H1 (cell line): ENCODE measurements around the gene LRRC45. TPM values are rescaled to one million over a fixed set of nuclear protein-coding genes. Genes with fewer than 3 reads are reported as not detected.

ENCODE experiments used
- CTCF ChIA-PET: fragments of 300-600 bp; sonication (Branson Sonifier 250); formaldehyde crosslinking; loops from one replicate; lab custom pipeline; 2021; ENCODE audit not compliant: partially characterized antibody; lab: Charles Lee
- POLR2A ChIA-PET: fragments of 300-600 bp; sonication (Branson Sonifier 250); formaldehyde crosslinking; loops from one replicate; lab custom pipeline; 2021; ENCODE audit warnings: inconsistent platforms; ENCODE audit not compliant: partially characterized antibody; lab: Charles Lee
- DNase-seq, 2 experiments: peaks; one replicate each; pipeline versions ENCODE4 v3.0.0 to v3.0.0-alpha.2; 2010 to 2022; ENCODE audit warnings: low spot score in 2 of 2, low read depth in 1 of 2, mixed read lengths in 1 of 2
- FAIRE-seq: peaks from 2 replicates; lab custom pipeline; 2011; peaks lifted over from hg19 to GRCh38; lab: Jason Lieb, UNC
- H2AFZ ChIP-seq: 2 replicates; pipeline ENCODE4 v1.8.1; 2012; ENCODE audit warnings: low read length, inconsistent platforms
- H2AK5ac ChIP-seq: 2 replicates; pipeline ENCODE4 v1.6.1; 2013; ENCODE audit warnings: low read depth, low read length
- H2BK120ac ChIP-seq: replicated peaks from 2 replicates; pipeline ENCODE3; 2013; ENCODE audit warnings: low read depth, low read length, inconsistent platforms
- H2BK12ac ChIP-seq: 2 replicates; pipeline ENCODE4 v1.6.1; 2013; ENCODE audit warnings: low read depth, low read length
- H2BK15ac ChIP-seq: 2 replicates; pipeline ENCODE4 v1.6.1; 2013; ENCODE audit warnings: low read length
- H2BK20ac ChIP-seq: 2 replicates; pipeline ENCODE4 v1.6.1; 2013; ENCODE audit warnings: low read length
- H2BK5ac ChIP-seq: 2 replicates; pipeline ENCODE4 v1.6.1; 2013; ENCODE audit warnings: low read depth, low read length
- H3K14ac ChIP-seq: 2 replicates; pipeline ENCODE4 v1.6.1; 2013; ENCODE audit warnings: inconsistent platforms; ENCODE audit not compliant: insufficient read length
- H3K18ac ChIP-seq: 2 replicates; pipeline ENCODE4 v1.6.1; 2013; ENCODE audit warnings: low read length; ENCODE audit errors: extremely low read depth
- H3K23ac ChIP-seq: 2 replicates; pipeline ENCODE4 v1.6.1; 2013; ENCODE audit warnings: inconsistent platforms; ENCODE audit not compliant: insufficient read length
- H3K23me2 ChIP-seq: 2 replicates; pipeline ENCODE4 v1.6.1; 2013; ENCODE audit warnings: low read depth, low read length
- H3K27ac ChIP-seq: 2 replicates; pipeline ENCODE4 v1.6.1; 2011; ENCODE audit warnings: low read depth, low read length, inconsistent platforms
- H3K27me3 ChIP-seq, 4 experiments: replicated peaks in 1 of 4; 1 replicate in 1 of 4; 2 replicates in 3 of 4; pipeline versions ENCODE4 v1.6.1 to v1.8.1; 2011 to 2013; ENCODE audit warnings: low read length in 3 of 4, mild to moderate bottlenecking in 3 of 4, inconsistent platforms in 2 of 4, mixed read lengths in 2 of 4, moderate library complexity in 1 of 4; ENCODE audit not compliant: control insufficient read depth in 3 of 4, insufficient read depth in 3 of 4; ENCODE audit errors: extremely low read depth in 1 of 4
- H3K36me3 ChIP-seq, 4 experiments: 2 replicates each; pipeline versions ENCODE4 v1.6.1 to v1.8.1; 2011 to 2013; ENCODE audit warnings: mild to moderate bottlenecking in 4 of 4, low read length in 3 of 4, moderate library complexity in 2 of 4, control low read depth in 1 of 4, inconsistent platforms in 1 of 4; ENCODE audit not compliant: insufficient read depth in 4 of 4, control insufficient read depth in 2 of 4
- H3K4ac ChIP-seq: replicated peaks from 2 replicates; pipeline ENCODE3; 2013; ENCODE audit warnings: low read length, low read depth, mixed read lengths, inconsistent platforms; ENCODE audit not compliant: insufficient read length
- H3K4me1 ChIP-seq, 4 experiments: replicated peaks in 1 of 4; 1 replicate in 1 of 4; 2 replicates in 3 of 4; pipeline versions ENCODE4 v1.6.1 to v1.8.1; 2011 to 2013; ENCODE audit warnings: low read length in 3 of 4, inconsistent platforms in 2 of 4, mixed read lengths in 1 of 4; ENCODE audit not compliant: insufficient read depth in 4 of 4, control insufficient read depth in 3 of 4
- H3K4me2 ChIP-seq, 2 experiments: 2 replicates each; pipeline versions ENCODE4 v1.6.1 to v1.8.1; 2011 to 2013; ENCODE audit warnings: low read depth in 2 of 2, low read length in 2 of 2, control low read depth in 1 of 2, inconsistent platforms in 1 of 2, mild to moderate bottlenecking in 1 of 2; ENCODE audit not compliant: insufficient read depth in 1 of 2
- H3K4me3 ChIP-seq, 4 experiments: fragments of 200-600, 300-600 bp in 1 of 4; sonication (generic), shearing (Covaris generic), sonication (Bioruptor Twin) in 1 of 4; 2 replicates each; pipeline versions ENCODE4 v1.5.1 to v1.8.1; 2011 to 2016; ENCODE audit warnings: low read length in 4 of 4, low read depth in 3 of 4, control low read depth in 2 of 4, inconsistent platforms in 2 of 4, mild to moderate bottlenecking in 2 of 4, mixed read lengths in 1 of 4, moderate library complexity in 1 of 4; ENCODE audit not compliant: insufficient read depth in 2 of 4; ENCODE audit errors: extremely low read depth in 1 of 4
- H3K56ac ChIP-seq: replicated peaks from 2 replicates; pipeline ENCODE3; 2013; ENCODE audit warnings: low read depth, mild to moderate bottlenecking, mixed read lengths, low read length, inconsistent platforms; ENCODE audit not compliant: insufficient read length
- H3K79me1 ChIP-seq: 2 replicates; pipeline ENCODE4 v1.6.1; 2013; ENCODE audit warnings: low read depth, low read length, control low read depth
- H3K79me2 ChIP-seq, 2 experiments: 2 replicates each; pipeline versions ENCODE4 v1.6.1 to v1.8.1; 2012 to 2013; ENCODE audit warnings: low read length in 2 of 2, mild to moderate bottlenecking in 2 of 2, inconsistent platforms in 1 of 2; ENCODE audit not compliant: insufficient read depth in 2 of 2, control insufficient read depth in 1 of 2
- H3K9ac ChIP-seq, 4 experiments: replicated peaks in 1 of 4; 1 replicate in 1 of 4; 2 replicates in 3 of 4; pipeline versions ENCODE4 v1.6.1 to v1.8.1; 2011 to 2013; ENCODE audit warnings: low read depth in 3 of 4, low read length in 3 of 4, control low read depth in 2 of 4, mild to moderate bottlenecking in 2 of 4, moderate library complexity in 2 of 4, inconsistent platforms in 1 of 4; ENCODE audit errors: extremely low read depth in 1 of 4
- H3K9me3 ChIP-seq, 2 experiments: 2 replicates each; pipeline versions ENCODE4 v1.6.1 to v1.8.1; 2012 to 2013; ENCODE audit warnings: mild to moderate bottlenecking in 2 of 2, moderate library complexity in 2 of 2, control low read depth in 1 of 2, inconsistent platforms in 1 of 2, low read depth in 1 of 2, low read length in 1 of 2, mixed read lengths in 1 of 2; ENCODE audit not compliant: insufficient read depth in 2 of 2
- H4K20me1 ChIP-seq, 2 experiments: replicated peaks in 1 of 2; 2 replicates each; pipeline versions ENCODE3 to v1.8.1; 2011 to 2013; ENCODE audit warnings: inconsistent platforms in 2 of 2, low read length in 2 of 2, mild to moderate bottlenecking in 1 of 2; ENCODE audit not compliant: insufficient read depth in 2 of 2, control insufficient read depth in 1 of 2
- H4K5ac ChIP-seq: 2 replicates; pipeline ENCODE4 v1.6.1; 2013; ENCODE audit warnings: low read length, low read depth, mixed read lengths, inconsistent platforms; ENCODE audit not compliant: insufficient read length
- H4K8ac ChIP-seq: 2 replicates; pipeline ENCODE4 v1.8.0; 2013; ENCODE audit warnings: mild to moderate bottlenecking, moderate library complexity, low read length, inconsistent platforms; ENCODE audit not compliant: insufficient read depth; ENCODE audit errors: extremely low read depth
- H4K91ac ChIP-seq: replicated peaks from 2 replicates; pipeline ENCODE3; 2013; ENCODE audit warnings: low read length, mixed read lengths, inconsistent platforms; ENCODE audit not compliant: insufficient read length
- CBX8 ChIP-seq: fragments of 300-800, 300-1000 bp; sonication (generic); IDR thresholded peaks from 2 replicates; pipeline ENCODE4 v1.7.1; 2016; ENCODE audit warnings: low read depth, low read length, borderline replicate concordance
- CHD1 ChIP-seq: IDR thresholded peaks from 2 replicates; pipeline ENCODE4 v1.6.1; 2012; ENCODE audit warnings: low read depth, low read length, improper control_type of control experiment
- HDAC2 ChIP-seq, 2 experiments: fragments of 300-600 bp in 1 of 2; sonication (generic) in 1 of 2; IDR thresholded peaks; 2 replicates each; pipeline ENCODE4 v1.6.1; 2011 to 2012; ENCODE audit warnings: low read depth in 2 of 2, low read length in 2 of 2, mild to moderate bottlenecking in 2 of 2, moderate library complexity in 2 of 2, borderline replicate concordance in 1 of 2, inconsistent platforms in 1 of 2
- KDM5A ChIP-seq: fragments of 200-600 bp; IDR thresholded peaks from 2 replicates; pipeline ENCODE4 v1.7.1; 2012; ENCODE audit warnings: mild to moderate bottlenecking, low read length, inconsistent platforms, mixed read lengths
- POU5F1 ChIP-seq: IDR thresholded peaks from 2 replicates; pipeline ENCODE4 v1.6.1; 2011; ENCODE audit warnings: low read depth, mild to moderate bottlenecking, low read length, moderate library complexity
- RFX5 ChIP-seq: IDR thresholded peaks from 2 replicates; pipeline ENCODE4 v1.6.1; 2011; ENCODE audit warnings: low read depth, low read length, improper control_type of control experiment, borderline replicate concordance
- RXRA ChIP-seq: IDR thresholded peaks from 2 replicates; pipeline ENCODE4 v1.6.1; 2011; ENCODE audit warnings: low read depth, mild to moderate bottlenecking, low read length, moderate library complexity; ENCODE audit not compliant: insufficient read depth
- TEAD4 ChIP-seq: IDR thresholded peaks from 2 replicates; pipeline ENCODE4 v1.6.1; 2012; ENCODE audit warnings: low read depth, low read length, inconsistent platforms, mixed read lengths
- WGBS, 2 experiments: shearing (Covaris generic) in 1 of 2; methylation state at CpG; one replicate each; pipeline versions ENCODE4 v1.1.6 to v1.1.7; 2013 to 2015; ENCODE audit warnings: low lambda C conversion rate in 2 of 2, mixed read lengths in 2 of 2, inconsistent platforms in 1 of 2, low coverage in 1 of 2, missing lambda C conversion rate in 1 of 2; ENCODE audit not compliant: insufficient replicate concordance in 2 of 2, insufficient coverage in 1 of 2, insufficient read length in 1 of 2; ENCODE audit errors: extremely low coverage in 1 of 2, missing lambda C conversion rate in 1 of 2; 5-methylcytosine and 5-hydroxymethylcytosine counted together
- polyA plus RNA-seq, 7 experiments: library from polyadenylated mRNA; depleted of rRNA in 3 of 7; stranded (reverse) in 5 of 7; unstranded in 2 of 7; fragments of >200 nt in 5 of 7; fragments of 200-250 nt in 2 of 7; gene quantifications; 1 replicate in 5 of 7; 2 replicates in 1 of 7; 4 replicates in 1 of 7; pipeline versions ENCODE4 v1.2.1 to v1.2.3, GENCODE V29; 2011 to 2013; ENCODE audit warnings: missing spikeins in 2 of 7, mixed read lengths in 2 of 7
- total RNA-seq: library from RNA; stranded (reverse); fragmentation: NEBNext Ultra II Directional; extraction: Animal tissue kit (Norgen Biotek cat#: 25700); gene quantifications from 2 replicates; pipeline ENCODE4 v1.2.1, GENCODE V29; 2021
- TF ChIP-seq, protein P1 (sequence below): IDR thresholded peaks from 2 replicates; pipeline ENCODE4 v1.6.1; 2011; ENCODE audit warnings: low read length, improper control_type of control experiment
- TF ChIP-seq, protein P2 (sequence below): IDR thresholded peaks from 2 replicates; pipeline ENCODE4 v1.6.1; 2012; ENCODE audit warnings: inconsistent platforms

The LRRC45 gene
- total and polyA plus RNA-seq, 2 of the 8 experiments (the other 6 are each of a cell fraction or from before 2014, with no cell fraction given) = 11.5 to 29.0 TPM

DNA sequence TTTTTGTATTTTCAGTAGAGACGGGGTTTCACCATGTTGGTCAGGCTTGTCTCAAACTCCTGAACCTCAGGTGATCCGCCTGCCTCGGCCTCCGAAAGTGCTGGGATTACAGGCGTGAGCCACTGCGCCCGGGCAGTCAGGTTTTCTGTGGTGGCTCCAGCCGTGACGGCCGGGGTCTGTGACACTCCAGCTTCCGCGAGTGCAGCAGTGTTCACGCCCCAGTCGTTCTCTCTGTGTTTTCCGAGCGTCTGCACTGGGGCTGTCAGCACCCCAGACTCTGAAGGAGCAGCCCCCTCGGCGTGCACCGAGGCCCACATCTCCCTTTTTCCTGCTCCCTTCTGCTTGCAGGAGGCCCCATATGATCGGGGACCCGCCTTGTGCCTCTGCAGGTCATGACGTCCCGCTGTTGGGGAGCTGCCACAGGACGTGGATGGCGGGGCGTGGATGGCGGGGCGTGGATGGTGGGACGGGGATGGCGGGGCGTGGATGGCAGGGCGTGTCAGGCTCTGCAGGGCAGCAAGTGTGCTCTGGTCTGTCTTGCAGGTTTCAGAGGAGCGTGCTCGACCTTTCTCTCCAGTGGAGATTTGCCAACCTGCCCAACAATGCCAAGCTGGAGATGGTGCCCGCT lies 40.0 kb upstream of the LRRC45 start:
- no peak overlapping the region for H4K5ac ChIP-seq
- no peak overlapping the region for H3K4ac ChIP-seq
- 0 out of 4 replicates have a peak, but pooled peaks cover 0 to 4% of the 10 kb centered on the region in 2 experiments for H3K79me2 ChIP-seq
- H3K4me3 ChIP-seq = no peak overlapping the region
- no peaks in the 10 kb centered on the region for H3K9me3 ChIP-seq
- 92% methylated on average over 23 of the region's 35 CpGs; no CpG with 5 or more reads in 1 of the 2 experiments for WGBS, 2 experiments
- H4K91ac ChIP-seq = no peak overlapping the region
- peaks cover 2 to 25% (median 16%) of the 10 kb centered on the region in 4 experiments; a peak in 6 of 8 replicates for H3K36me3 ChIP-seq
- peaks cover 0 to 3% (median under 1%) of the 10 kb centered on the region in 4 experiments; a peak in 4 of 7 replicates for H3K4me1 ChIP-seq
- no peak overlapping the region for H2AFZ ChIP-seq
- no peak overlapping the region for H3K4me2 ChIP-seq
- H2BK5ac ChIP-seq = no peak overlapping the region
- H3K79me1 ChIP-seq = 0 out of 2 replicates have a peak, but pooled peaks cover 3% of the 10 kb centered on the region
- H4K20me1 ChIP-seq = peaks cover 0 to 8% of the 10 kb centered on the region in 2 experiments
- no peak for FAIRE-seq
- H2BK12ac ChIP-seq = no peak overlapping the region
- no peak overlapping the region for H3K18ac ChIP-seq
- H2BK120ac ChIP-seq = no peak overlapping the region
- peaks cover 2% of the 10 kb centered on the region; the same call in 1 of the 2 replicates for H3K23me2 ChIP-seq
- ChIA-PET CTCF (interaction anchor here (0.6 to 1.8 kb wide), 5 partner anchors 9 to 55 kb away, joined by 3 to 5 read pairs (median 3); no protein-coding TSS in a partner anchor), POLR2A (interaction anchor here (0.7 to 1.4 kb wide), 2 partner anchors 15 to 260 kb away, joined by 3 to 4 read pairs; no protein-coding TSS in a partner anchor)
- H2AK5ac ChIP-seq = no peak overlapping the region
- H3K27ac ChIP-seq = no peak overlapping the region
- H2BK20ac ChIP-seq = no peak overlapping the region
- no peaks in the 10 kb centered on the region for H3K27me3 ChIP-seq
- no peak overlapping the region for H3K23ac ChIP-seq
- no peak overlapping the region for H3K9ac ChIP-seq
- H3K56ac ChIP-seq = no peak overlapping the region
- DNase-seq = no peak
- no peak overlapping the region for H2BK15ac ChIP-seq
- no peak overlapping the region for H3K14ac ChIP-seq
- H4K8ac ChIP-seq = no peak overlapping the region
- TF ChIP-seq, protein P1, sequence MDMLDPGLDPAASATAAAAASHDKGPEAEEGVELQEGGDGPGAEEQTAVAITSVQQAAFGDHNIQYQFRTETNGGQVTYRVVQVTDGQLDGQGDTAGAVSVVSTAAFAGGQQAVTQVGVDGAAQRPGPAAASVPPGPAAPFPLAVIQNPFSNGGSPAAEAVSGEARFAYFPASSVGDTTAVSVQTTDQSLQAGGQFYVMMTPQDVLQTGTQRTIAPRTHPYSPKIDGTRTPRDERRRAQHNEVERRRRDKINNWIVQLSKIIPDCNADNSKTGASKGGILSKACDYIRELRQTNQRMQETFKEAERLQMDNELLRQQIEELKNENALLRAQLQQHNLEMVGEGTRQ = no peak
- TF ChIP-seq TEAD4 (no peak), RFX5 (no peak), CHD1 (no peak), POU5F1 (no peak), HDAC2 (IDR thresholded peaks at IDR 0.05; ENCODE audit: borderline replicate concordance in 1 of 2, low read depth in 2 of 2, low read length in 2 of 2) (no peak), KDM5A (no peak), CBX8 (no peak), RXRA (no peak)
- TF ChIP-seq, protein P2, sequence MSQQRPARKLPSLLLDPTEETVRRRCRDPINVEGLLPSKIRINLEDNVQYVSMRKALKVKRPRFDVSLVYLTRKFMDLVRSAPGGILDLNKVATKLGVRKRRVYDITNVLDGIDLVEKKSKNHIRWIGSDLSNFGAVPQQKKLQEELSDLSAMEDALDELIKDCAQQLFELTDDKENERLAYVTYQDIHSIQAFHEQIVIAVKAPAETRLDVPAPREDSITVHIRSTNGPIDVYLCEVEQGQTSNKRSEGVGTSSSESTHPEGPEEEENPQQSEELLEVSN = no peak
